ENCODE results near the gene IL13.
"Not testable (repeated sequence)": the region's sequence is repeated elsewhere in the genome, so short reads cannot be mapped to it uniquely, and the experiment has no call there.

Gene IL13

GRCh38 chr5:132657676-132658380 lies at the start of gene IL13:
Gene IL13 (plus strand): TSS chr5:132658173. CDS start chr5:132658187, 14 bp downstream.
- DNase-seq (ENCODE audit: low read depth), result no peak

GRCh38 chr5:132611965-132612364 lies 46.0 kb upstream of the IL13 start:
- no peak for DNase-seq (ENCODE audit: low read depth)

- no peak for DNase-seq (ENCODE audit: low read depth)
Observed at GRCh38 chr5:132612846-132613245, 45.1 kb upstream of the IL13 start.

GRCh38 chr5:132621699-132622098 lies 36.3 kb upstream of the IL13 start:
- no peak for DNase-seq (ENCODE audit: low read depth)

- no peak for DNase-seq (ENCODE audit: low read depth)
Observed at GRCh38 chr5:132622608-132623007, 35.4 kb upstream of the IL13 start.

GRCh38 chr5:132627470-132627869 lies 30.5 kb upstream of the IL13 start:
- DNase-seq (ENCODE audit: low read depth), result no peak

- DNase-seq (ENCODE audit: low read depth), result no peak
Observed at GRCh38 chr5:132628814-132629213, 29.2 kb upstream of the IL13 start.

- no peak for DNase-seq (ENCODE audit: low read depth)
Observed at GRCh38 chr5:132629230-132629944, 28.6 kb upstream of the IL13 start.

GRCh38 chr5:132633587-132633986 lies 24.4 kb upstream of the IL13 start:
- DNase-seq (ENCODE audit: low read depth), result not testable (repeated sequence)

GRCh38 chr5:132635873-132636272 lies 22.1 kb upstream of the IL13 start:
- no peak for DNase-seq (ENCODE audit: low read depth)

- no peak for DNase-seq (ENCODE audit: low read depth)
Observed at GRCh38 chr5:132637241-132637640, 20.7 kb upstream of the IL13 start.

GRCh38 chr5:132639706-132640130 lies 18.3 kb upstream of the IL13 start:
- no peak for DNase-seq (ENCODE audit: low read depth)

GRCh38 chr5:132640613-132641012 lies 17.4 kb upstream of the IL13 start:
- DNase-seq (ENCODE audit: low read depth), result no peak

- DNase-seq (ENCODE audit: low read depth), result no peak
Observed at GRCh38 chr5:132641241-132641723, 16.7 kb upstream of the IL13 start.

GRCh38 chr5:132641841-132642240 lies 16.1 kb upstream of the IL13 start:
- DNase-seq (ENCODE audit: low read depth), result no peak

GRCh38 chr5:132644177-132644576 lies 13.8 kb upstream of the IL13 start:
- no peak for DNase-seq (ENCODE audit: low read depth)

GRCh38 chr5:132646583-132647266 lies 11.2 kb upstream of the IL13 start:
- no peak for DNase-seq (ENCODE audit: low read depth)

- DNase-seq (ENCODE audit: low read depth), result no peak
Observed at GRCh38 chr5:132647473-132647872, 10.5 kb upstream of the IL13 start.

- DNase-seq (ENCODE audit: low read depth), result no peak
Observed at GRCh38 chr5:132648355-132648754, 9.6 kb upstream of the IL13 start.

GRCh38 chr5:132651838-132652469 lies 6.0 kb upstream of the IL13 start:
- no peak for DNase-seq (ENCODE audit: low read depth)

GRCh38 chr5:132653716-132654115 lies 4.3 kb upstream of the IL13 start:
- DNase-seq (ENCODE audit: low read depth), result no peak

Data from fibroblast of the conjunctiva (primary cell).